Activated naive CD8-positive, alpha-beta T cell treated with anti-CD3 and anti-CD28 coated beads for 36 hours (primary cell): Measurements from ENCODE around the gene SPECC1. TPM values are rescaled to one million over a fixed set of nuclear protein-coding genes. Genes with fewer than 3 reads are reported as not detected.
"Not testable (repeated sequence)": the region's sequence is repeated elsewhere in the genome, so short reads cannot be mapped to it uniquely, and the experiment has no call there.

Experiments used
- DNase-seq: peaks from one replicate; pipeline ENCODE4 v3.0.0; 2021
- H3K27ac Mint-ChIP-seq: one replicate; pipeline ENCODE4 v1.8.0; 2022; ENCODE audit warnings: mild to moderate bottlenecking, moderate library complexity, mixed read lengths
- H3K27me3 Mint-ChIP-seq: one replicate; pipeline ENCODE4 v1.8.0; 2022; ENCODE audit warnings: mild to moderate bottlenecking, mixed read lengths
- H3K36me3 Mint-ChIP-seq: one replicate; pipeline ENCODE4 v1.8.0; 2021; ENCODE audit warnings: mild to moderate bottlenecking, mixed read lengths
- H3K4me1 Mint-ChIP-seq: one replicate; pipeline ENCODE4 v1.8.0; 2021; ENCODE audit warnings: mixed read lengths
- H3K4me3 Mint-ChIP-seq: one replicate; pipeline ENCODE4 v1.8.0; 2022; ENCODE audit warnings: mild to moderate bottlenecking, moderate library complexity, mixed read lengths
- H3K9me3 Mint-ChIP-seq: one replicate; pipeline ENCODE4 v1.8.0; 2022; ENCODE audit warnings: mixed read lengths
- total RNA-seq, 2 experiments: library from RNA; stranded (reverse); gene quantifications; one replicate each; pipeline ENCODE4 v1.2.3, GENCODE V29; 2021

Gene SPECC1
- total RNA-seq, 2 experiments from 2014 or later: 6.6 to 7.3 TPM

- no peak overlapping the region for H3K27ac Mint-ChIP-seq
- peaks cover 4% of the 10 kb centered on the region for H3K27me3 Mint-ChIP-seq
- no peaks in the 10 kb centered on the region for H3K36me3 Mint-ChIP-seq
- H3K4me3 Mint-ChIP-seq: peak overlapping the region; percentile 57
- H3K9me3 Mint-ChIP-seq: no peaks in the 10 kb centered on the region
- no peak for DNase-seq
- peaks cover 26% of the 10 kb centered on the region for H3K4me1 Mint-ChIP-seq
Measured at GRCh38 chr17:20074001-20074400, 64.8 kb downstream of the SPECC1 start.

GRCh38 chr17:20074489-20074888 lies 65.3 kb downstream of the SPECC1 start:
- H3K27me3 Mint-ChIP-seq: peaks cover 4% of the 10 kb centered on the region
- no peak overlapping the region for H3K27ac Mint-ChIP-seq
- H3K36me3 Mint-ChIP-seq: no peaks in the 10 kb centered on the region
- DNase-seq: no peak
- H3K4me1 Mint-ChIP-seq: peaks cover 26% of the 10 kb centered on the region
- no peaks in the 10 kb centered on the region for H3K9me3 Mint-ChIP-seq
- no peak overlapping the region for H3K4me3 Mint-ChIP-seq

GRCh38 chr17:20076137-20076536 lies 67.0 kb downstream of the SPECC1 start:
- H3K4me1 Mint-ChIP-seq: peaks cover 26% of the 10 kb centered on the region
- H3K9me3 Mint-ChIP-seq, H3K4me3 Mint-ChIP-seq, DNase-seq, H3K27ac Mint-ChIP-seq, H3K36me3 Mint-ChIP-seq, H3K27me3 Mint-ChIP-seq: not testable (repeated sequence)

DNA sequence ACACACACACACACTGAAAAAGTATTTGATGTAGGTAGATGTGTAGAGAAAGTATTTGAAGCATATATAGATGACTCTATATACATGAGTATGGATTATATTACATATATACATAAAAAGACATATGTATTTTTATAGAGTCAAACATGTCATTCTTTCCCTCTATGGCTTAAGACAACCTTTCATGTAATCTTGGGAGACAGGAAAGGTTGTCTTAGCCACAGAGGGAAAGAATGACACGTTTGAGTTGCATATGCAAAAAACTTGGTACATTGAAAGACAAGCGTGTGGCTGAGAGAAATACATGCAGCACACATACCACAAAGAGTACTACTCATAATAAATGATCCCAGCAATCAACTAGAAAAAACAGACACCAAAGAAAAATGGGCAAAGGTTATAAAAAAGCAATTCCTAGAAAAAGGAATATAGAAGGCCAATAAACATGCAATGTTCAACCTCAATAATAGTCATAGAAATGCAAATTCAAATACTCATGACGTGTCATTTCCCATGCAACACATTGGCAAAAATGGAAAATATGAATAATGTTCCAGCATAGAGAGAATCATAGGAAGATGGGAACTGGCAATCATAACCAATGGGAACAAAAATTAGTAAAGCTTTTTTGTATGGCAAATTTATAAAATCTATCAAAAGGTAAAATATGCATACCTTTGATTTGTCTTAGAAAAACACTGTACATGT lies 69.0 kb downstream of the SPECC1 start:
- no peaks in the 10 kb centered on the region for H3K27me3 Mint-ChIP-seq
- H3K4me1 Mint-ChIP-seq: peaks cover 20% of the 10 kb centered on the region
- H3K9me3 Mint-ChIP-seq: no peaks in the 10 kb centered on the region
- H3K36me3 Mint-ChIP-seq: no peaks in the 10 kb centered on the region
- H3K27ac Mint-ChIP-seq: no peak overlapping the region
- no peak overlapping the region for H3K4me3 Mint-ChIP-seq
- no peak for DNase-seq

DNA sequence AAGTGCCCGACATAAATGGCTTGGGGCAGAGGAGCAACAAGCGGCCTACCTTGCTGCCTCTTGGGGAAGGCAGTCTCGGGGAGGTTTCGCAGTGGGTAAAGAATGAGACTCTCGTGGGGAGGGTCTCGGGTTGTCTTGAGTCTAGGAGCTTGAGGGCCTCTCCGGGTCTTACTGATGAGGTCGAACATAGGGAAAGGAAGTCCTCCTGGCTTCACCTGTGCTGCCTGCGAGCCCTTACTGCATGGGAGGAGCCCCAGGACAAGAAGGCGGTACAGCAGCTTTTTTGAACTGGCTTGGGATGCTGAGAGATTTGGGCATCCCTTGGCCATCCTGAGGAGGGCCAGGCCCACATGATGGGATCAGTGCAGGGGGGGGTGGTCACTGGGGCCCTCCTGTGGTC lies 71.4 kb downstream of the SPECC1 start:
- Mint-ChIP-seq H3K4me3 (no peak overlapping the region), H3K27me3 (no peaks in the 10 kb centered on the region), H3K4me1 (peaks cover 6% of the 10 kb centered on the region), H3K27ac (no peak overlapping the region), H3K9me3 (no peaks in the 10 kb centered on the region), H3K36me3 (no peaks in the 10 kb centered on the region)
- no peak for DNase-seq

DNA sequence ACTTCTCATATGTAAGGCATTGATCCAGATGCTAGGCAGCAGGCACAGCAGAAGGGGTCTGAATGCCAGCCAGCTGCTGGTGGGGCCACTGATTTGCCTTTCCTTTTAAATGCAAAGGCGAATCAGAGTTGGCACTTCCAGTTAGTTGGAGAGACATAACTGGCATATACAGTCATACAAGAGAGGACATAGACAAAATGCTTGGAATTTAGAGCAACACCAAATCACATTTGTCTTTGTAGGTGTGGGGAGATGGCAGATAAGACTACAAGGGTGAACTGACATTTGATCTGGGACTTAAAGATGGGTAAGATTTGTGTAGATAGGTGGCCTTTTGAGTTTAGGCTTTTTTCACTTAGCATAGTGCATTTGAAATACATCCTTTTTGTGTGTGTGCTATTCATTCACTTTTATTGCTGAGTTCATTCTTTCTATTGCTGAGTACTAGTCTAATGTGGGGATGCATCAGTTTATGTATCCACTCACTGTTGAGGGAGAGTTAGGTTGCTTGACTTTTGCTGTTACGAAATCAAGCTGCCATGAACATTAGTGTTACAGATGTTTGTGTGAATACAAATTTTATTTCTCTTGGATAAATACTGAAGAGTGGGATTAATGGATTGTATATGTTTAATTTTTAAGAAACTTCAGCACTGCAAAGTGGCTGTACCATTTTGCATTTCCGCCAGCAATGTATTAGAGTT lies 74.1 kb downstream of the SPECC1 start:
- Mint-ChIP-seq H3K36me3 (no peaks in the 10 kb centered on the region), H3K9me3 (no peaks in the 10 kb centered on the region), H3K4me1 (peaks cover under 1% of the 10 kb centered on the region), H3K4me3 (no peak overlapping the region), H3K27me3 (peaks cover 4% of the 10 kb centered on the region), H3K27ac (no peak overlapping the region)
- no peak for DNase-seq

- peaks cover 4% of the 10 kb centered on the region for H3K27me3 Mint-ChIP-seq
- no peak overlapping the region for H3K27ac Mint-ChIP-seq
- no peaks in the 10 kb centered on the region for H3K9me3 Mint-ChIP-seq
Measured at GRCh38 chr17:20084621-20085282, 75.6 kb downstream of the SPECC1 start.

GRCh38 chr17:20085283-20085845 lies 76.2 kb downstream of the SPECC1 start:
- no peaks in the 10 kb centered on the region for H3K36me3 Mint-ChIP-seq
- H3K9me3 Mint-ChIP-seq: no peaks in the 10 kb centered on the region
- H3K27ac Mint-ChIP-seq: no peak overlapping the region
- peaks cover 4% of the 10 kb centered on the region for H3K27me3 Mint-ChIP-seq
- no peaks in the 10 kb centered on the region for H3K4me1 Mint-ChIP-seq
- DNase-seq: no peak
- H3K4me3 Mint-ChIP-seq: no peak overlapping the region

More at GRCh38 chr17:20084621-20085282, 75.6 kb downstream of the SPECC1 start:
- DNase-seq: no peak
- no peaks in the 10 kb centered on the region for H3K4me1 Mint-ChIP-seq
- H3K4me3 Mint-ChIP-seq: no peak overlapping the region
- H3K36me3 Mint-ChIP-seq: no peaks in the 10 kb centered on the region

GRCh38 chr17:20086416-20087076 lies 77.4 kb downstream of the SPECC1 start:
- Mint-ChIP-seq H3K4me3 (no peak overlapping the region), H3K9me3 (no peaks in the 10 kb centered on the region), H3K27me3 (peaks cover 4% of the 10 kb centered on the region), H3K36me3 (no peaks in the 10 kb centered on the region), H3K27ac (no peak overlapping the region), H3K4me1 (no peaks in the 10 kb centered on the region)
- DNase-seq: no peak

DNA sequence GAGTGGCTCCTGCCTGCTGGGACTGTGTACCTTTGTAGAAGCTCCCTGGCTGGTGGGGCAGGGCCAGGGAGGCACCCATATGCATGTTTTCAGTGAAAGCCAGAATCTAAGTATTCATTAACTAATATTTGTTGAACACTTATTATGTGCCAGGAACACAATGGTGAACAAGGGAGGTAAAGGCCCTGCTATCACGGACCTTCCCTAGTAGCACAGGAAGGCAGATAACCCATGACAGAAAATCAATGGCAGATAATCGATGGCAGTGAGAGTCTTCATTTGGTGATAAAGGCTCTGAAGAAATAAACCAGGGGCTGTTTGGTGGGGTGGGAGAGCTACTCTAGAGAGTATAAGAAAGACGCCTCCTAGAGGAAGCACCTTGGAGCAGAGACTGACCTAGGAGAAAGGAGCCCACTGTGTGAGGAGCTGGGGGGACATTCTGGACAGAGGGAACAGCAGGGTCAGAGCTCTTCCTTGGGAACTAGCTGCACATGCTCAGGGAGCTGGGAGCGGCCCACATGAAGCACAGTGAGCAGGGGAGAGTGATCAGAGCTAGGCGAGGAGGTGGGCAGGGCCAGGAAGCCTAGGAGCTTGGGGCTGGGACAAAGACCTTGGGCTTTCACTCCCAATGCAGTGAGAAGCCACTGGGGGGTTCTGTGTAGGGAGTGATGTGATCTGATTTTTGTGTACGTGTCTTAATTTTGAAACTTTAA lies 78.5 kb downstream of the SPECC1 start:
- no peak for DNase-seq
- Mint-ChIP-seq H3K4me1 (no peaks in the 10 kb centered on the region), H3K27ac (no peak overlapping the region), H3K4me3 (no peak overlapping the region), H3K9me3 (no peaks in the 10 kb centered on the region), H3K27me3 (peaks cover 4% of the 10 kb centered on the region), H3K36me3 (no peaks in the 10 kb centered on the region)

DNA sequence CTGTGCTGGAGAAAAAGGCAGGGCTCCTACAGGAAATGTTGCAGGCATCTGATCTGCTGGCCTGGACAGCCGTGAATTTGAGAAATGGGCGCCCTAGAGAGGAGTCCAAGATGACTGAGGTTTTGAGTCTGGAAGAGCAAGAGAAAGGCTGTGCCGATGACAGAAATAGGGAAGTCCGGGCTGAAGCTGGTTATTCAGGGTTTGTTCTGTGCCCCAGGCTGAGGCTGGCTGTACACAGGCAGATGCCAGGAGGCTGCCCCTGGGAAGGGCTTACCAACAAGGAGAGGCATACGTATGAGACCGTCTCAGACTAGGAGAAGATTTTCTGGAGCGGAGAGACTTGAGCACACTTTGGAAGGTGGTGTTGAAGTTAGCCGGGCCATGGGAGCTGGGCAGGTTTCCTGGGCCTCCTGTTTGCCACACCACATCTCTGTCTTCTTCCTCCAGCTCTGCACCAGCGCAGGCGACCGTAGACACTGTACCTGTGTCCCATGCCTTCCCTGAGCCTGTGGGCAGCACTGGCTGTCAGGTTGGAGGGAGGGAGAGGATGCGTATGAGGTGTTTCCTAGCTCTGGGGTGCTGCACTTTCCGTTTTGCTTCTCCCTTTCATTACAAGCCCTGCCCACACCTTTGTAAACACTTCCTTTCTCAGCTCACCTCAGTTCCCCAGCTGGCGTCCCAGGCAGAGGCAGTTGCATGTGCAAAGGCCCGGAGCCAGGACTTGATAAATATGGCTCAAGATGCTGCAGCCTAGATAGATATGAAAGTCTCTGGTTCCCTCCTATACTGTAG lies 80.8 kb downstream of the SPECC1 start:
- H3K4me1 Mint-ChIP-seq: no peaks in the 10 kb centered on the region
- H3K4me3 Mint-ChIP-seq: no peak overlapping the region
- H3K27ac Mint-ChIP-seq: no peak overlapping the region
- no peaks in the 10 kb centered on the region for H3K36me3 Mint-ChIP-seq
- H3K9me3 Mint-ChIP-seq: no peaks in the 10 kb centered on the region
- H3K27me3 Mint-ChIP-seq: peaks cover 4% of the 10 kb centered on the region
- no peak for DNase-seq

DNA sequence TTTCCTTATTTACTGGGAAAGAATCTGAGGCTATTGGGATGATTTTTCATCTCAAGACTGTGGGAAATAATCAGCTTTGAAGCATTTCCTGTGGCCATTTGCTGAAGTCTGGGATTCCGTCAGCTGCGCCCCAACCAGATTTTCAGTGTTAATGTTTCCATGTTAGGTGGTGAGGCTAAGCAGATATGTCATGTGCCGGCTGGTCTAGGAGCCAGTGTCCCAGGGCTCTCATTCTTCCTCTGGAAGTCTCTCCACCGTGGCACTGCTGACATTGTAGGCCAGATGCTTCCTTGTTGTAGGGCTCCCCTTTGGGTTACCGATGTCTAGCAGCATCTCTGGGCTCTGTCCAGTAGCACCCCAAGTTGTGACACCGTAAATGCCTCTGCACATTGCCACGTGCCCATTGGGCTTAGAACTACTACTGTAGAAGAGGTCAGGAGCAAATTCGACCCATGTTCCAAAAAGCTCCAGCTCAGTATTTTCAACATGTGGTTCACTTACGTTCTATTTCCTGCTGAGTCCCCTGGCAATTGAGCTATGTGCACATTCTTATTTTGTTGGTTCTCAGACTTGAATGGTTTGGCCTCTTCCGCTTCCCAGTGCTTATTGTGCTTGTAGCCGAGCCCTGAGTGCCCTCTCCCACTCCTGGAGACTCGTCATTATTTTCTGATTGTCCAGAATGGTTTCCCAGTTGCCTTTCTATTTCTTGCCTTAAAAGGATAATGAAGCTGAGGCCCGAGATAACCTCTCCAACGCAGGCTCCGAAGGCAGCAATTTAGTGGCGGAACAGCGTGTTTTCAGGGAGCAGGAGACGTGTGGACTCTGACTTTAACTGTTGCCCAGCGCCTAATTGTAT lies 82.2 kb downstream of the SPECC1 start:
- Mint-ChIP-seq H3K36me3 (no peaks in the 10 kb centered on the region), H3K27ac (no peak overlapping the region), H3K4me1 (no peaks in the 10 kb centered on the region), H3K4me3 (no peak overlapping the region), H3K9me3 (no peaks in the 10 kb centered on the region), H3K27me3 (no peaks in the 10 kb centered on the region)
- no peak for DNase-seq

GRCh38 chr17:20092261-20092867 lies 83.2 kb downstream of the SPECC1 start:
- H3K36me3 Mint-ChIP-seq: no peaks in the 10 kb centered on the region
- H3K4me1 Mint-ChIP-seq: no peaks in the 10 kb centered on the region
- no peak for DNase-seq
- H3K27ac Mint-ChIP-seq: no peak overlapping the region
- H3K4me3 Mint-ChIP-seq: no peak overlapping the region
- no peaks in the 10 kb centered on the region for H3K27me3 Mint-ChIP-seq
- no peaks in the 10 kb centered on the region for H3K9me3 Mint-ChIP-seq
